ENCODE measurements around the gene SETD3.

DNA sequence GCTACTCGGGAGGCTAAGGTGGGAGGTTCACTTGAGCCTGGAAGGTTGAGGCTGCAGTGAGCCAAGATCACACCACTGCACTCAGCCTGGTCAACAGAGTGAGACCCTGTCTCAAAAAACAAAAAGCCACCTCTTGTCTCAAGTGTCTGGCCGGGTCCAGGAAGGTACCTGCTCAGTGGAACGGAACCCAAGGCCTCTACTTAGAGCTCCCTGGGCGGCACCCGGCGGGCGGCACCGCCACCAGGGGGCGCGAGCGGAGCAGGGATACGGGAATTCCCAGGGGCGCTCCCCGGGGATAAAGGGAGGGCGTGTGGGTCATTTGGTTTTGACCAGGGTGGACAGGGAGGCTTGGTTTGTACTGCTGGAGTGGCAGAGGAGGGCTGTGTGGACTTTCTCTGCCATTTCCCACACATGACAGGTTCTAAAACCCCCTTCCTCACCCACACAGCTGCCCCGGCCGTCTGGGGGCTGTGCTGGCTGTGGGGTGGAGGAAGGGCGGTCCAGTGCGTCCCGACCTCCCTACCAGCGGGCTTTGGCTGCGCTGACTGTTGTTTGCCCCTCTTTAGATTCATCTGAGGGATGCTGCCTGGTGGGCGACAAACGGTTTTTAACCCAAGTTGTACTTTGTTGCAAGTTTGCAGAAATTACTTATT, 91.4 kb downstream of the SETD3 start:
- TF ChIP-seq EZH2 (IDR thresholded peaks at IDR 0.05; ENCODE audit: borderline replicate concordance, insufficient read depth, low read depth, low read length, poor library complexity, severe bottlenecking) (no peak), CTCF (IDR thresholded peaks at IDR 0.05) (peak; percentile 33)
